A673 (cell line): ENCODE data around the gene ADAMTS5. TPM values are rescaled to one million over a fixed set of nuclear protein-coding genes. Genes with fewer than 3 reads are reported as not detected.
A peak's percentile ranks its signal among the peaks of the same experiment; 100 is the strongest.

Source experiments
- BruUV-seq: library from RNA; stranded (reverse); fragments of 400-500 nt; replicated peaks from 2 replicates; lab custom pipeline; 2021; lab: Mats Ljungman, UMichigan
- CTCF ChIA-PET: fragments of 300-600 bp; sonication (Branson Sonifier 250); formaldehyde crosslinking; loops from one replicate; lab custom pipeline; 2022; ENCODE audit warnings: antibody characterized with exemption; lab: Charles Lee
- POLR2A ChIA-PET: fragments of 300-600 bp; sonication (Branson Sonifier 250); formaldehyde crosslinking; loops from one replicate; lab custom pipeline; 2022; ENCODE audit warnings: antibody characterized with exemption; ENCODE audit not compliant: low non-redundant PET; lab: Charles Lee
- DNase-seq: peaks from one replicate; pipeline ENCODE4 v3.0.0-alpha.2; 2015; ENCODE audit warnings: low spot score
- H3K27ac ChIP-seq: fragments of 200-600 bp; sonication (generic); 2 replicates; pipeline ENCODE4 v1.5.1; 2016; ENCODE audit warnings: mixed run types, low read depth, mild to moderate bottlenecking, mixed read lengths, antibody characterized with exemption, low read length; ENCODE audit not compliant: poor library complexity, severe bottlenecking
- H3K27me3 ChIP-seq: fragments of 200-600 bp; sonication (generic); replicated peaks from 2 replicates; pipeline ENCODE4 v1.6.1; 2017; ENCODE audit warnings: mixed run types, low read depth, mild to moderate bottlenecking, mixed read lengths, antibody characterized with exemption, low read length; ENCODE audit not compliant: insufficient read depth, poor library complexity
- H3K36me3 ChIP-seq: fragments of 200-600 bp; sonication (generic); 2 replicates; pipeline ENCODE4 v1.6.1; 2016; ENCODE audit warnings: mixed run types, mild to moderate bottlenecking, mixed read lengths, antibody characterized with exemption, low read length; ENCODE audit not compliant: insufficient read depth, poor library complexity, severe bottlenecking
- H3K4me1 ChIP-seq: fragments of 200-600 bp; sonication (generic); 2 replicates; pipeline ENCODE4 v1.6.1; 2017; ENCODE audit warnings: mixed run types, mild to moderate bottlenecking, mixed read lengths, antibody characterized with exemption, low read length; ENCODE audit not compliant: insufficient read depth, poor library complexity, severe bottlenecking
- H3K4me3 ChIP-seq: fragments of 200-600 bp; sonication (generic); 2 replicates; pipeline ENCODE4 v1.5.1; 2016; ENCODE audit warnings: low read depth, mixed run types, mild to moderate bottlenecking, mixed read lengths, low read length; ENCODE audit not compliant: poor library complexity, severe bottlenecking
- H3K9me3 ChIP-seq: fragments of 200-600 bp; sonication (generic); 2 replicates; pipeline ENCODE4 v1.6.1; 2016; ENCODE audit warnings: mixed run types, low read depth, mild to moderate bottlenecking, mixed read lengths, antibody characterized with exemption, low read length; ENCODE audit not compliant: poor library complexity, severe bottlenecking
- CTCF ChIP-seq: fragments of 300-800, 200-600 bp; sonication (generic); conservative IDR thresholded peaks from 2 replicates; pipeline ENCODE4 v1.5.1; 2017; ENCODE audit warnings: low read depth, mild to moderate bottlenecking, antibody characterized with exemption, low read length, moderate library complexity, mixed read lengths
- EZH2 ChIP-seq: fragments of 200-600 bp; sonication (generic); IDR thresholded peaks from 2 replicates; pipeline ENCODE4 v1.6.1; 2017; ENCODE audit warnings: borderline replicate concordance, low read depth, mild to moderate bottlenecking, mixed read lengths, antibody characterized with exemption, low read length; ENCODE audit not compliant: poor library complexity, severe bottlenecking
- intact Hi-C: fragments of 100-400 bp; cut with micrococcal nuclease; formaldehyde crosslinking; loops from one replicate; pipeline ENCODE4 v1.10.0; 2022; ENCODE audit not compliant: unreplicated experiment
- total RNA-seq: library from RNA; stranded (reverse); gene quantifications from 2 replicates; pipeline ENCODE4 v1.2.3, GENCODE V29; 2021

ADAMTS5 gene
- total RNA-seq, 1 experiment from 2014 or later = not detected

DNA sequence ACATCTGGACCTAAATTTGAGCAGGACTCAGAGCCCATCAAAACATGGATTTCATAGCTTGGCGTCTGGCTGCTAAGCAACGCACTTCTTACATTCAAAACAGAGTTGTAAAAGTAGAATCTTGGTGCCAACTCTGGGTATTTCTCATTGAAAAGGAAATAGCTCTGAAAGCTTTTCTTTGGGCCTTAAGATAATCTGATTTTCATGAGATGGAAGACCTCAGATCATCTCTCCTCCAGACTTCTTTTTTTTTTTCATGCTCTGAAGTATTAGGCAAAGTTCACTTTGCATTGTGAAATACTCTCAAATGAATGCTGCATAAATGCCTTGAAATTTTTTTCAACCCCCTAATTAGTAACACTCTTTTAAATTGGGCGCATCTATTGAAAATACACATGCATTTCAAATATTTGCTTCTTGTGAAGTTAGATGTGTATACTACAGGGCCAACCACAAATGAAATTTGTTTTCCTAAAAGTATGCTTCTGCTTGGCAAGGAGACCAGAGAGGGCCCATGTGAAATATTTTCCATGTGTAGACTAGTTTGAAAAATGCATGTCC is 4.2 kb downstream of the ADAMTS5 start:
- Histone ChIP-seq H3K4me3 (no peak overlapping the region), H3K27me3 (peaks cover 99% of the 10 kb centered on the region), H3K4me1 (peaks cover 5% of the 10 kb centered on the region), H3K9me3 (no peaks in the 10 kb centered on the region), H3K27ac (no peak overlapping the region), H3K36me3 (no peaks in the 10 kb centered on the region)
- CTCF ChIA-PET = interaction anchor here (0.7 to 1.2 kb wide), 2 partner anchors 757 to 1783 kb away, joined by 3 to 7 read pairs; no protein-coding TSS in a partner anchor
- no TSS peak for BruUV-seq
- TF ChIP-seq CTCF (no peak), EZH2 (no peak)
- peak; percentile 5 for DNase-seq
- POLR2A ChIA-PET = no interaction called here
- intact Hi-C loops = no loop called here

- TF ChIP-seq EZH2 = no peak
- TF ChIP-seq CTCF = peak; percentile 70
- peak; percentile 61 for DNase-seq
- Histone ChIP-seq H3K27me3 (peaks cover 99% of the 10 kb centered on the region), H3K4me1 (no peaks in the 10 kb centered on the region), H3K36me3 (no peaks in the 10 kb centered on the region), H3K4me3 (no peak overlapping the region), H3K27ac (no peak overlapping the region), H3K9me3 (no peaks in the 10 kb centered on the region)
- intact Hi-C loops = no loop called here
- ChIA-PET POLR2A (interaction anchor here (0.5 kb wide), 1 partner anchor 1749 kb away, joined by 3 read pairs; no protein-coding TSS in a partner anchor), CTCF (interaction anchor here (0.7 to 1.2 kb wide), 2 partner anchors 109 to 1784 kb away, joined by 3 read pairs; no protein-coding TSS in a partner anchor)
- no TSS peak for BruUV-seq
Observed at GRCh38 chr21:26961698-26962097, 5.2 kb downstream of the ADAMTS5 start.

DNA sequence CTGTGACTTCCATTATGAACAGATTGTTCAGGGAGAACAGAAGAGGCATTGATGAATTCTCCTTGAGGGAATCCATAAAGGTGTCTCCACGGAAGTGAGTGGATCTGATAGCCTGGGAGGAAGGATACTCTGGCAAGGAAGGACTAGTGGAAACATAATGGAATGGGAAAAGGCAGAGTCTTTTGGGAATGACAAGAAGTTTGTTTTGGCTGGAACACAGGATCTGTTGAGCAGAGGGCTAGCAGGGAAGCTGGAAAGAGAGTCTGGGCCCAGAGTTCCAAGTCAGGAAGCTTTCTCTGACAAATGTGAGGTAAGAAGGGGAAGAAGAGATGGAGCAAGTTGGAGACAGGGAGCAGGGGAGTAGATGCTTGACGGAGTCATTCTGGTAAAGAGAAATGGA is 8.1 kb downstream of the ADAMTS5 start:
- Histone ChIP-seq H3K4me3 (no peak overlapping the region), H3K4me1 (no peaks in the 10 kb centered on the region), H3K27me3 (peaks cover 94% of the 10 kb centered on the region), H3K27ac (no peak overlapping the region), H3K36me3 (no peaks in the 10 kb centered on the region), H3K9me3 (no peaks in the 10 kb centered on the region)
- ChIA-PET POLR2A (no interaction called here), CTCF (no interaction called here)
- BruUV-seq = no TSS peak
- DNase-seq = no peak
- intact Hi-C loops = no loop called here
- TF ChIP-seq CTCF (no peak), EZH2 (no peak)
